ENCODE data around the gene MRPL22. TPM values are rescaled to one million over a fixed set of nuclear protein-coding genes. Genes with fewer than 3 reads are reported as not detected.

Gene MRPL22
- total and polyA plus RNA-seq, 2 of the 4 experiments (the other 2 are of a cell fraction) = 13.3 to 58.0 TPM

GRCh38 chr5:154962494-154962893, 21.6 kb downstream of the MRPL22 start:
- no peak overlapping the region for H4K91ac ChIP-seq (ENCODE audit: insufficient read depth, low read depth, low read length)
- H2BK15ac ChIP-seq (ENCODE audit: low read depth, low read length) = no peak overlapping the region
- H3K23ac ChIP-seq (ENCODE audit: low read depth, low read length) = no peak overlapping the region
- ATAC-seq (ENCODE audit: low read depth) = no peak
- dilution Hi-C loops (cut with HindIII; ENCODE audit: low sequenced_read_pairs, unreplicated experiment) = no loop called here
- H3K4me1 ChIP-seq (ENCODE audit: control insufficient read depth, insufficient read depth, low read length) = no peaks in the 10 kb centered on the region
- H3K9ac ChIP-seq (ENCODE audit: low read depth, low read length) = no peak overlapping the region
- H2BK120ac ChIP-seq (ENCODE audit: low read depth, low read length) = no peak overlapping the region
- no peak overlapping the region for H2AK5ac ChIP-seq (ENCODE audit: low read depth, low read length)
- H3K4me2 ChIP-seq (ENCODE audit: low read depth, low read length) = no peak overlapping the region
- H4K8ac ChIP-seq (ENCODE audit: low read depth in 2 of 2, low read length in 2 of 2) = no peak overlapping the region
- no peak overlapping the region for H2AK9ac ChIP-seq (replicated peaks; ENCODE audit: low read depth, low read length, poor library complexity)
- no peak overlapping the region for H2AFZ ChIP-seq (replicated peaks; ENCODE audit: low read length, poor library complexity)
- WGBS, 2 experiments (ENCODE audit: extremely low coverage in 2 of 2, insufficient read length in 1 of 2) = no CpG with 5 or more reads among the region's 1 CpG
- intact Hi-C loops (cut with micrococcal nuclease) = no loop called here
- H4K20me1 ChIP-seq (ENCODE audit: insufficient read depth, low read length) = no peaks in the 10 kb centered on the region
- no peak overlapping the region for H2BK20ac ChIP-seq (ENCODE audit: low read depth, low read length)
- CTCF ChIA-PET = interaction anchor here (2.3 kb wide), 1 partner anchor 17 kb away, joined by 9 read pairs; no protein-coding TSS in a partner anchor
- H4K5ac ChIP-seq (ENCODE audit: low read depth, low read length) = no peak overlapping the region
- no peak overlapping the region for H3K14ac ChIP-seq (replicated peaks; ENCODE audit: low read depth, low read length)
- no peak overlapping the region for H2BK5ac ChIP-seq (ENCODE audit: low read depth, low read length, poor library complexity, severe bottlenecking)
- BruUV-seq (replicated peaks) = no TSS peak
- no peaks in the 10 kb centered on the region for H3K9me3 ChIP-seq (ENCODE audit: control insufficient read depth, insufficient read depth, low read length)
- peaks cover 18% of the 10 kb centered on the region for H3K36me3 ChIP-seq (ENCODE audit: control insufficient read depth, insufficient read depth, low read length)
- TF ChIP-seq RCOR1 (IDR thresholded peaks at IDR 0.05; ENCODE audit: insufficient replicate concordance, low read length) (no peak), USF2 (IDR thresholded peaks at IDR 0.05; ENCODE audit: low read depth, low read length) (no peak), RFX5 (IDR thresholded peaks at IDR 0.05; ENCODE audit: low read depth, low read length) (no peak), RAD21 (IDR thresholded peaks at IDR 0.05; ENCODE audit: low read length) (no peak), ELK1 (IDR thresholded peaks at IDR 0.05; ENCODE audit: borderline replicate concordance, low read depth, low read length) (no peak), FOS (IDR thresholded peaks at IDR 0.05; ENCODE audit: low read depth, low read length) (no peak), MAFK (IDR thresholded peaks at IDR 0.05; ENCODE audit: low read depth, low read length) (no peak), CEBPB (IDR thresholded peaks at IDR 0.05; ENCODE audit: low read depth, low read length) (no peak), SMC3 (IDR thresholded peaks at IDR 0.05; ENCODE audit: low read depth, low read length) (no peak), NFE2L2 (IDR thresholded peaks at IDR 0.05; ENCODE audit: low read depth, low read length) (no peak), CTCF (conservative IDR thresholded peaks at IDR 0.05; ENCODE audit: low read depth, low read length) (no peak), MXI1 (IDR thresholded peaks at IDR 0.05; ENCODE audit: borderline replicate concordance, low read depth, low read length) (no peak), BHLHE40 (IDR thresholded peaks at IDR 0.05; ENCODE audit: low read depth, low read length) (no peak), MAZ (IDR thresholded peaks at IDR 0.05; ENCODE audit: borderline replicate concordance, low read depth, low read length) (no peak), CHD1 (IDR thresholded peaks at IDR 0.05; ENCODE audit: low read depth, low read length) (no peak), POLR2A (IDR thresholded peaks at IDR 0.05; ENCODE audit: low read depth, low read length) (no peak)
- H3K9me1 ChIP-seq (ENCODE audit: insufficient read depth, low read length) = no peaks in the 10 kb centered on the region
- H3K4me3 ChIP-seq (ENCODE audit: insufficient read depth, low read depth, low read length) = no peak overlapping the region
- H3K4ac ChIP-seq (ENCODE audit: low read depth, low read length) = no peak overlapping the region
- in situ Hi-C loops (cut with MboI; ENCODE audit: low sequenced_read_pairs) = no loop called here
- H3K27ac ChIP-seq (ENCODE audit: insufficient read depth, low read length) = no peak overlapping the region
- POLR2A ChIA-PET (ENCODE audit: unreplicated experiment) = no interaction called here
- H3K56ac ChIP-seq (ENCODE audit: extremely low read depth, insufficient read depth, low read length) = no peak overlapping the region
- peaks cover 6 to 10% of the 10 kb centered on the region in 2 experiments; a peak in 2 of 4 replicates for H3K79me1 ChIP-seq (ENCODE audit: low read depth in 1 of 2, low read length in 2 of 2)
- H3K27me3 ChIP-seq (ENCODE audit: control insufficient read depth, insufficient read depth, low read length) = no peaks in the 10 kb centered on the region
- no peak overlapping the region for H3K18ac ChIP-seq (ENCODE audit: low read depth, low read length)
- DNase-seq = peak; percentile 47
